Inferior parietal cortex (tissue), 1 donor: ENCODE results near the gene LRRTM4.
"Not testable (repeated sequence)": the region's sequence is repeated elsewhere in the genome, so short reads cannot be mapped to it uniquely, and the experiment has no call there.

Experiments used
- DNase-seq: peaks from one replicate; pipeline ENCODE4 v3.0.0-alpha.2; 2016; ENCODE audit errors: extremely low spot score

The LRRTM4 gene

DNA sequence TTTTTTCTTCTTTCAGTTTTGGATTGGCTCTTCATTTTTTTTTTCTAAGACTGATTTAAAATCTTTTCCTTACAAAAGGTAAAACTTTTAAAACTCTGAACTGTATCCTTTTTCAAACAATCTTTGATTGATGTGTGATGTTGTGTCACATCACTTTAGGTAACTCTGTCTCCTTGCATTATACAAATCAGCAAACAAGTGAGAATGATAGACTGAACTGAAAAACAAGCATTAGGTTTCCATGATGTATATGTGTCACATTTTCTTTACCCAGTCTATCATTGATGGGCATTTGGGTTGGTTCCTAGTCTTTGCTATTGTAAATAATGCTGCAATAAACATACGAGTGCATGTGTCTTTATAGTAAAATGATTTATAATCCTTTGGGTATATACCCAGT is 655.7 kb downstream of the LRRTM4 start:
- no peak for DNase-seq

DNA sequence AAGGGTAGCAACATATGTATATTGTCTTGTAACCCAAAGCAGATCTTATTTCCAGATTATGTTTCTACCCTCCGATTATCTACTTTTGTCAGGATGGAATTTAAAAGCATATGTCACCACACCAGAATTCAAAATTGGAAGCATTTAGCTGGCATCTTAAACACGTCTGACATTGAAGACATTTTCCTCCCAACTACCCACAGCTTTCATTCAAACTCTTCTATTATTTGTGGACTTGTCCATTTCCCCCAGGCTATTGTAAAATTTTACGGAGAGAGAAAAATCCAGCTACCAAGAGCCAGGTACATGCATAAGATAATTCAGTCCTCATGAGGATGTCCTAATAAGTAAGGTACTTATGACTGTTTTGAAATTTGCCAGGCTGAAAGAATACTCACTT is 659.3 kb downstream of the LRRTM4 start:
- DNase-seq = no peak

DNA sequence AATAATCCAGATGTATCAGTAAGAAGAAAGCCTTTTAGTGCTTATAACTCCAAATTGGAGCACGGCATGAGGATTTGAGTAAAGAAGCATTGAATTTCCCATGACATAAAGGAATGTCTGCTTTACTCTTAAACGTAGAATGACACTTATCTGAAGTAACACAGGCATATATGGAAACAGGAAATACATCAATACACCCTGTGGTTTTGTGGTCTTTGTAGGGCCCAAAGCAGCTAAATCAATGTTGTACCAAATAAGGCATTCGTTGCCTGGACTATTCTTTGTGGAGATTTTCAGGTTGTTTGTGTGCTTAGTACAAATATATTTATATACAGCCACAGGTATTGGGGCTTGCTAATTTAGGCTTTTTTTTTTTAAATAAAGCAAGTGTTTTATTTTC is 660.5 kb downstream of the LRRTM4 start:
- no peak for DNase-seq

- no peak for DNase-seq
These were observed 671.2 kb downstream of the LRRTM4 start for GRCh38 chr2:76851000-76851399.

DNA sequence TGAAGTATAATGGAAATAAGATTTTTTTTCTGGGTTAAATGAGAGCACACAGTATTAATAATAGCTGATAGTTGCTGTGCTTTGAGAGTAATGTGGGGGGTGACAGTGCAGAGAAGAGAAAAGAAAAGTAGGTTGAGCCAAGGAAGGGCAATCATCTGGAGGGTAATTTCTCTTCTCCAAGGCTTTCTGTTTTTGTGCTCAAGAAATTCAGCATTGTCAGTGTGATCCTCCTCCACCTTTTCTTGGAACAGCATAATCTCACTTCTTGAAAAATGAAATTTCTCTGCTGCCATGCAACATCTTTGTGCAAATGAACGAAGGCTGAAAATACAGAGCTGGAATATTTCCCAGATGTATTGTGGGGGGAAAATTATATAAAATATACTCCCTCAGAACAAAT is 673.1 kb downstream of the LRRTM4 start:
- DNase-seq = peak; percentile 46

DNA sequence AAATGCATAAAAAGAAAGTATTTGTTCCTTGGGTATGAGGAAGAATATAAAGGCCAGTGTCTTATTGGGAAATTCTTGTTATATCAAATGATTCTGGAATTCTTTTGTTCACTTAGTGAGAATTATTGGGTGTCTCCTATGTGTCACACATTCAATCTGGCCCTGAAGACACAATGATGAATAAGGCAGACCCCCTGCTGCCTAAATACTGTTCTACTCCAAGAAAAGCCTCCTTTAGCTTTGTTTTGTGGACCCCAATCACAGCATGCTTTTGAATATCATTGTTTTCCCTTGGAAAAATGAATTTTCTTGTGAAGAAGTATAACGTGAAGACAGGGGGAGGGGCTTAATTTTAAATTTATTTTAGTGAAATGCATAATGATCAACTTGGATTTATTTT is 682.4 kb downstream of the LRRTM4 start:
- DNase-seq = no peak

GRCh38 chr2:76829374-76830234 is 692.6 kb downstream of the LRRTM4 start:
- DNase-seq = no peak

DNA sequence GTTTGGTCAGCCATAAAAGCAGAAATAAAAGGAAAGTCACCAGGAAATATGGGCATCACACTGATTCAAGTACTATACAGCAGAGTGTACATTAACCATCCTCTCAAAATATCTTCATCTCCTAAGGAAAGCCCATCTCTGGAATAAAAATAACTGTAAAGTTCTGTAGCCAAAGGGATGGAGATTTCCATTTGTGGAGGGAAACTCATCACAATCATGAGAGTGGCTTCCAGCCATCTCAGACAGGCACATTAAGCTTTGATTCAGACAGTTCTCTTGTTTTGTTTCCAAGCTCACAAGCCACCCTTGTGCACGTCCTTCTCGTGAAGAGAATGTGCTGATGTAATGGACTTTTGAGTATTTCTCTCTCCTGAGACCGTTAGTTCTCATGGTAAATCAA is 695.5 kb downstream of the LRRTM4 start:
- DNase-seq = peak; percentile 61

- DNase-seq = no peak
These were observed 696.8 kb downstream of the LRRTM4 start for GRCh38 chr2:76825140-76825970.

DNA sequence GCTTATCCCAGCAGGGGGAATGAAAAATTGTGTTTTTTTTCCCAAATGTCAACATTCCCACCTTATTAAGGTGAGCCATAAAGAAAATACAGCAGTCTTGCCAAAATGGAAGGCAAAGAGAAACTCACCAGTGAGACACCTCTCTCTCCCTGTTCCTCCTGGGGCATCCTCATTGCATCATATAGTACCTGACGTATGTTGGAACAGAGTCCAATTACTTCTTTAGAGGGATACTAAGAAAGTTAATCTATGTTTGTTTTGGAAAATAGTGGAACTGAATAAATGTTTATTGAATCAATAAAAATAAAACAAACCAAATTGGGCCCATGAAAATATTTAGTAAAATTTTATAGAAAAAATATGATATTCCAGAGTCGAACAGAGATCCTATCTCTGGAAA is 700.4 kb downstream of the LRRTM4 start:
- no peak for DNase-seq

GRCh38 chr2:76813084-76813483 is 709.1 kb downstream of the LRRTM4 start:
- no peak for DNase-seq

GRCh38 chr2:76812156-76812555 is 710.0 kb downstream of the LRRTM4 start:
- no peak for DNase-seq

- no peak for DNase-seq
These were observed 713.0 kb downstream of the LRRTM4 start for GRCh38 chr2:76809136-76809535.

- no peak for DNase-seq
These were observed 713.4 kb downstream of the LRRTM4 start for GRCh38 chr2:76808732-76809131.

- no peak for DNase-seq
These were observed 728.4 kb downstream of the LRRTM4 start for GRCh38 chr2:76793647-76794334.

DNA sequence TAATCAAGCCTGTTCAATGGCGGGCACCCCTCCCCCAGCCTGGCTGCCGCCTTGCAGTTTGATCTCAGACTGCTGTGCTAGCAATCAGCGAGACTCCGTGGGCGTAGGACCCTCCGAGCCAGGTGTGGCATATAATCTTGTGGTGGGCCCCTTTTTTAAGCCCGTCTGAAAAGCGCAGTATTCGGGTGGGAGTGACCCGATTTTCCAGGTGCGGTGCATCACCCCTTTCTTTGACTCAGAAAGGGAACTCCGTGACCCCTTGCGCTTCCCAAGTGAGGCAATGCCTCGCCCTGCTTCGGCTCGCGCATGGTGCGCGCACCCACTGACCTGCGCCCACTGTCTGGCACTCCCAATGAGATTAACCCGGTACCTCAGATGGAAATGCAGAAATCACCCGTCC is 740.9 kb downstream of the LRRTM4 start:
- DNase-seq = not testable (repeated sequence)

- no peak for DNase-seq
These were observed 758.9 kb downstream of the LRRTM4 start for GRCh38 chr2:76763276-76763675.

DNA sequence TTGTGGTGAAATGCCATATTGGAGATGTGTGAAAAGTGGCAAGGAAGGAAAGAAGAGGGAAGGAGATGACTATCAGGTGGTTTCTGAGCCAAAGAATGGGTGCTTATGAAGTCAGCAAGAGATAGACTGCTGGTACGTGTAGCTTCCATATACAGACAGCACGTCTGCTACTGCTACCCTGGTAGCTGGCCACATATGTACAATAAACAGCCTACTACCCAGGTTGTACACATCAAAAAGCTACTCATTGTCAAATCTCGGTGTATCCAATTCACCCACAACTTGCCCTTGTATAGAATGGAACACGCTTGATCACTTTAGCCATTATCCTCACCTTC is 761.8 kb downstream of the LRRTM4 start:
- no peak for DNase-seq

DNA sequence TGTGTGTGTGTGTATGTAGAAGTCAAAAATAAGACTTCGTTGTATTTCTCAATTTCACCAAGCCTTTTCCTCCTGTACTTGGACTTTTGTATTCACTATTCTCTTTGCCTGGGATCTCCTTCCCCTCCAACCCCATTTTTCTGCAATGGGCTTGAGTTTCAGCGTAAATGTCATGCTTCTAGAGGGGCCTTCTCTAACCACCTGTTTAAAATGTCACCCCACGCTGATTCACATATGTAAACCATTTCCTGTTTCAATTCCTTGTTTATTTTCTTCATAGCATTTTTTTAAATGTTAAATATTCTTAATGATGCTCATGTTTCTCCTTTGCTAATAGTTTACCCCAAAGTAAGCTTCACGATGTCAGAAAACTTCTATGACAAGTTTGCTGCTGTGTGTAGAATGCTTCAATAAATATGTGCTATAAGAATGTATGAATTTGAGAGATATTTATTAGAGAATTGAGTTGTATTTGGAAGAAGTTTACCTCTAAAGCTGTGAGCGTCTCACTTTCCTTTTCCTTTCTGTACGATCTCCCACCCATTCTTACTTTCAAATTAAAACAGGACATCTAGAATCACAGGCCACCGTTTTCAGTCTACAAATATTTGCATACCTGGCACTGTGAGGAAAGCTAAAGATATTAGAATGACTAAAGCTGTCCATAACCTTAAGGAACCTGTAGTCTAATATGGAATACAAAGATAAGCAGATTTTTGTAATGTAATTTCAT is 762.4 kb downstream of the LRRTM4 start:
- DNase-seq = no peak

- no peak for DNase-seq
These were observed 769.7 kb downstream of the LRRTM4 start for GRCh38 chr2:76752506-76752905.

GRCh38 chr2:76749858-76750257 is 772.3 kb downstream of the LRRTM4 start:
- no peak for DNase-seq
